Upper lobe of right lung (tissue), 1 donor: ENCODE measurements around the gene GSN. TPM values are rescaled to one million over a fixed set of nuclear protein-coding genes. Genes with fewer than 3 reads are reported as not detected.

Source experiments
- ATAC-seq: fragments of 200-7000 bp; cut with Tn5 transposase; one replicate; pipeline ENCODE4 v1.9.1; 2020; ENCODE audit warnings: mild to moderate bottlenecking, moderate library complexity
- DNase-seq: peaks from one replicate; pipeline ENCODE4 v3.0.0-alpha.2; 2020
- H3K27ac ChIP-seq: fragments of 200-600 bp; one replicate; pipeline ENCODE4 v1.8.0; 2022
- H3K27me3 ChIP-seq: fragments of 200-600 bp; one replicate; pipeline ENCODE4 v1.8.0; 2022; ENCODE audit warnings: mild to moderate bottlenecking
- H3K36me3 ChIP-seq: fragments of 200-600 bp; one replicate; pipeline ENCODE4 v1.8.0; 2022
- H3K4me1 ChIP-seq: fragments of 200-600 bp; one replicate; pipeline ENCODE4 v1.8.0; 2022
- H3K4me3 ChIP-seq: fragments of 200-600 bp; one replicate; pipeline ENCODE4 v1.8.0; 2022; ENCODE audit warnings: mild to moderate bottlenecking
- H3K9me3 ChIP-seq: fragments of 200-600 bp; one replicate; pipeline ENCODE4 v1.8.0; 2022
- intact Hi-C: fragments of 100-400 bp; cut with DNase I; formaldehyde crosslinking; loops from one replicate; pipeline ENCODE4 v1.11.0; 2022
- total RNA-seq: library from RNA; stranded (reverse); fragmentation: NEBNext Ultra II Directional; extraction: Animal tissue kit (Norgen Biotek cat#: 25700); gene quantifications from one replicate; pipeline ENCODE4 v1.2.1, GENCODE V29; 2021
- TF ChIP-seq, protein P1 (sequence below): fragments of 200-600 bp; IDR thresholded peaks from one replicate; pipeline ENCODE4 v1.8.0; 2022; ENCODE audit warnings: antibody characterized with exemption
- donor health status: DM: no; HTN: yes; CAD: no; lungs with severe emphysema.

Gene GSN
- total RNA-seq, 1 donor from 2014 or later: 464 TPM

DNA sequence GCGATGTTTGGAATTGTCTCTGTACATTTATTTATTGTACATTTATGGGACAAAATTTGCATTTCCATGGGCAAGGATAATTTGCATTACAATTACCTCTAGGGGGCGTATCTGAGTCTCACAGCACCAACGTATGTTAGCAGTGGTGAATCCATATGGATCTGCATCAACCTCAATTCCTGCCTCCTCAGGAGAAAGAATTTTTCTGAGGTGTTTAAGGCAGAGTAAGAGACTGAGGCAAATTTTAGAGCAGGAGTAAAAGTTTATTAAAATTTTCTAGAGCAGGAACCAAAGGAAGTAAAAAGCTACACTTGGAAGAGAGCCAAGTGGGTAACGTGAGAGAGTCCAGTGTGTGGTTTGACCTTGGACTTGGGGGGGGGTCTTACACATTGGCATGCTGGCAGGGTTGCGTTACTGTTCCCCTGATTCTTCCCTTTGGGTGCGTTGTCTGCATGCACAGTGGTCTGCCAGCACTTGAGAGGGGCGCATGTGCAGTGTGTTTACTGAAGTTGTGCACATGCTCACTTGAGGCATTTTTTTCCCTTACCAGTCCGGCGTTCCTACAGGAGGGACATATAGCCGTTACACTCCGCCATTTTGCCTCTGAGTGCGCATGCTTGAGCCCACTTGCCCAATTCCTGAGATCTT is 45.3 kb upstream of the GSN start:
- no peaks in the 10 kb centered on the region for H3K9me3 ChIP-seq
- no peak for DNase-seq
- TF ChIP-seq, protein P1, sequence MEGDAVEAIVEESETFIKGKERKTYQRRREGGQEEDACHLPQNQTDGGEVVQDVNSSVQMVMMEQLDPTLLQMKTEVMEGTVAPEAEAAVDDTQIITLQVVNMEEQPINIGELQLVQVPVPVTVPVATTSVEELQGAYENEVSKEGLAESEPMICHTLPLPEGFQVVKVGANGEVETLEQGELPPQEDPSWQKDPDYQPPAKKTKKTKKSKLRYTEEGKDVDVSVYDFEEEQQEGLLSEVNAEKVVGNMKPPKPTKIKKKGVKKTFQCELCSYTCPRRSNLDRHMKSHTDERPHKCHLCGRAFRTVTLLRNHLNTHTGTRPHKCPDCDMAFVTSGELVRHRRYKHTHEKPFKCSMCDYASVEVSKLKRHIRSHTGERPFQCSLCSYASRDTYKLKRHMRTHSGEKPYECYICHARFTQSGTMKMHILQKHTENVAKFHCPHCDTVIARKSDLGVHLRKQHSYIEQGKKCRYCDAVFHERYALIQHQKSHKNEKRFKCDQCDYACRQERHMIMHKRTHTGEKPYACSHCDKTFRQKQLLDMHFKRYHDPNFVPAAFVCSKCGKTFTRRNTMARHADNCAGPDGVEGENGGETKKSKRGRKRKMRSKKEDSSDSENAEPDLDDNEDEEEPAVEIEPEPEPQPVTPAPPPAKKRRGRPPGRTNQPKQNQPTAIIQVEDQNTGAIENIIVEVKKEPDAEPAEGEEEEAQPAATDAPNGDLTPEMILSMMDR: peak; percentile 73
- H3K27ac ChIP-seq: no peak overlapping the region
- H3K4me3 ChIP-seq: no peak overlapping the region
- intact Hi-C loops: no loop called here
- peak; percentile 65 for ATAC-seq
- H3K36me3 ChIP-seq: no peaks in the 10 kb centered on the region
- H3K4me1 ChIP-seq: peaks cover 5% of the 10 kb centered on the region
- no peaks in the 10 kb centered on the region for H3K27me3 ChIP-seq

DNA sequence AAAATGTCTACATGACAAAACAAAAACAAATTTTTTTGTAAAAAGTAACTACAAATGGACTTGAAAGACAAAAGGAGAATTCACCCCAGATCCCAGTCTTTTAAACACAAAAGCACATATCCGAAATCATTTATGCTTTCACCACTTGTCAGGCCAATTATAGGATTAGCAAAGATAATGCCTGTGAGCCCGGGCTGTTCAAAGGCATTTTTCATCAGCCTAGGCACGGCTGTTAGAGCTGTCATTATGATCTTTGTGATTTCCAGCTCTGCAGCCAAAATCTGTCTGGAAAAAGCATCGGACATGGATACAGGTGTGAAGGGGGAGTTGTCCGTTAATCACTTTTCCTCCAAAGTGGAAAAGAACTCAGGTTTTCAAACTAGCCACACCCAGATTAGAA is 42.7 kb upstream of the GSN start:
- no peaks in the 10 kb centered on the region for H3K27me3 ChIP-seq
- intact Hi-C loops: loop anchor here (5.0 kb wide), 1 partner anchor 172 kb away; no protein-coding TSS in a partner anchor
- H3K4me3 ChIP-seq: no peak overlapping the region
- H3K36me3 ChIP-seq: no peaks in the 10 kb centered on the region
- H3K27ac ChIP-seq: no peak overlapping the region
- TF ChIP-seq, protein P1: no peak
- no peaks in the 10 kb centered on the region for H3K9me3 ChIP-seq
- peaks cover 5% of the 10 kb centered on the region for H3K4me1 ChIP-seq
- ATAC-seq (no peak), DNase-seq (no peak)

DNA sequence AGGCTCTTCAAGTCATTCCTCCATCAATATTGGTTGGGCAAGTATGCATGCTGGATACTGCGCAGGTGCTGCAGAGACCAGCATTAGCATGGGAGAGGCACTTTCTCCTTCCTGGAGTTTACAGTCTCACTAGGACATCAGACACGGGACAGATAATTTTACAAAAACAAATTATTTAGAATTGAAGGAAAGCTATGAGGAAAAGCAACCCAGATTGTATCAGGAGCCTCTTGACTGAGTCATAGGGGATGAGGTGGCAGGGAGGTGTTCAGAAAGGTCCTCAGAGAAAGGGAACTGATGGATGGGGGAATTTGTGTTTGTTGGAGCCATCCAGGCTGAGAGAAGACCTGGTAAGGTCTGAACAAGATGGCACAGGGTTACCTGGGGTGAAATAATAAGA is 41.8 kb upstream of the GSN start:
- H3K27ac ChIP-seq: no peak overlapping the region
- intact Hi-C loops: loop anchor here (5.0 kb wide), 1 partner anchor 171 kb away; no protein-coding TSS in a partner anchor
- DNase-seq (no peak), ATAC-seq (no peak)
- TF ChIP-seq, protein P1: no peak
- no peaks in the 10 kb centered on the region for H3K27me3 ChIP-seq
- H3K9me3 ChIP-seq: no peaks in the 10 kb centered on the region
- H3K4me3 ChIP-seq: no peak overlapping the region
- H3K4me1 ChIP-seq: peaks cover 5% of the 10 kb centered on the region
- H3K36me3 ChIP-seq: no peaks in the 10 kb centered on the region

DNA sequence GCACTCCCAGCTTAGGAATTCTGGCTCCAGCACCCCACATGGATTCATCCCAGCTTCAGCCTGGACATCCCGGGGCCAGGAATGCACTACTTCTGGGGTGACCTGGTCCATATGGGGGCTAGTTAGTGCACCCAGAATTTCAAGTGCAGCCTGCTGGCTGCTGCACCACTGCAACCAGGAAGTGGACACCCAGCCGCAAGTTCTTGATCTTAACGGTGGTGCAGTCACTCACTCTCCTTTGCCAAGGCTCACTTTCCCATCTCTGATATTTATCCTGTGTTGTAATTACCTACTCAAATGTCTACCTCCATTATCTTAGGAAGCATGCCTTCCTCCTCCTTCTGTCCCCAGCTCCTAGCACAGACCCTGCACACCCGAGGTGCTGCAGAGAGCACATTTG is 40.1 kb upstream of the GSN start:
- H3K36me3 ChIP-seq: no peaks in the 10 kb centered on the region
- intact Hi-C loops: loop anchor here (5.0 kb wide), 1 partner anchor 169 kb away; no protein-coding TSS in a partner anchor
- H3K4me3 ChIP-seq: no peak overlapping the region
- H3K9me3 ChIP-seq: no peaks in the 10 kb centered on the region
- H3K27ac ChIP-seq: no peak overlapping the region
- DNase-seq (no peak), ATAC-seq (no peak)
- H3K27me3 ChIP-seq: no peaks in the 10 kb centered on the region
- TF ChIP-seq, protein P1: no peak
- no peaks in the 10 kb centered on the region for H3K4me1 ChIP-seq

DNA sequence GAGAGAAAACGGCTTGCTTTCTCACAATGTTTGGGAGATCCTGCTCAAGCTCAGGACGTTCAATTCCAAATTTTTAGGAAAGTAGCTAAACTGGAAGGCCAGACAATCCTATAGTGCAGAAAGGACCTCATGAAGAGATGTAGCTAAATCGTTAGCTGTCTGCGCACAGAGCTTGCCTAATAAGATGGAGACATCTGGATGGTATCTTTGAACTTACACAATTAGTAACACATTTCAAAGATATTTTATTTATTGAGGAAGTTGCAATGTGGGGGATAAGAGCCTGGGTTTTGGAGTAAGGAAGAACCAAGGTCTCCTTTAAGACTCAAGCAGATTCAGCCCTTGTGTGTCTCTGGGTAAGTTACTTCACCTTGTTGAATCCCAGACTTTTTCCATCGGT is 37.7 kb upstream of the GSN start:
- TF ChIP-seq, protein P1: no peak
- Histone ChIP-seq H3K27me3 (no peaks in the 10 kb centered on the region), H3K9me3 (no peaks in the 10 kb centered on the region), H3K27ac (no peak overlapping the region), H3K36me3 (no peaks in the 10 kb centered on the region), H3K4me1 (no peaks in the 10 kb centered on the region), H3K4me3 (no peak overlapping the region)
- DNase-seq (no peak), ATAC-seq (no peak)
- intact Hi-C loops: no loop called here

DNA sequence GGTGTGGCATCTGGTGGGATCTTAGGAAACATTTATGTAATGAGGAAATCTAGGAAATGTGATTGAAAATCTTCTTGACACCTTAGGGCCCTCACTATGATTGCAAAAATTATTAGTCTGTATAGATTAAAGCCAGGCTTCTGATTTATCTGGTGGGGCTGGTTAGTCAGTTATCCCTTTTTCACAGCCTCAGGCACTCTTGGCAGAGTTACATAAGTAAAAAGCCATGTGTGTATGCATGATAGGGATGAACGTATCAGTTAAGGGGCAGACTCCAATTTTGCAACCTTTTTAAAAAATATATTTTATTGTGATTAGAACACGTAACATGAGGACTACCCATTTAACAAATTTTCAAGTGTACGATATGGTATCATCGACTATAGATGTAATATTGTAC is 35.7 kb upstream of the GSN start:
- intact Hi-C loops: no loop called here
- DNase-seq (no peak), ATAC-seq (no peak)
- H3K36me3 ChIP-seq: no peaks in the 10 kb centered on the region
- H3K4me3 ChIP-seq: no peak overlapping the region
- no peaks in the 10 kb centered on the region for H3K9me3 ChIP-seq
- H3K27ac ChIP-seq: no peak overlapping the region
- no peaks in the 10 kb centered on the region for H3K27me3 ChIP-seq
- TF ChIP-seq, protein P1: no peak
- no peaks in the 10 kb centered on the region for H3K4me1 ChIP-seq
